GM23338 (cell line): Measurements from ENCODE around the gene CPE. TPM values are rescaled to one million over a fixed set of nuclear protein-coding genes. Genes with fewer than 3 reads are reported as not detected.

Experiments
- ATAC-seq: fragments of 200-7000 bp; cut with Tn5 transposase; 3 replicates; pipeline ENCODE4 v1.9.1; 2020
- DNase-seq: peaks from one replicate; pipeline ENCODE4 v3.0.0-alpha.2; 2015; ENCODE audit warnings: low spot score
- H2AFZ ChIP-seq: fragments of 200-600 bp; sonication (generic); 2 replicates; pipeline ENCODE4 v1.8.0; 2016; ENCODE audit warnings: antibody characterized with exemption, mild to moderate bottlenecking, moderate library complexity
- H3F3A ChIP-seq: fragments of 200-600 bp; sonication (generic); replicated peaks from 2 replicates; pipeline ENCODE4 v1.8.0; 2017; ENCODE audit warnings: antibody characterized with exemption, mixed run types, low read depth
- H3K27ac ChIP-seq: fragments of 200-600 bp; sonication (generic); 2 replicates; pipeline ENCODE4 v1.6.1; 2016; ENCODE audit warnings: low read depth
- H3K27me3 ChIP-seq: fragments of 200-600 bp; sonication (generic); 2 replicates; pipeline ENCODE4 v1.8.0; 2016; ENCODE audit warnings: mild to moderate bottlenecking, mixed run types, moderate library complexity; ENCODE audit not compliant: insufficient read depth
- H3K36me3 ChIP-seq: fragments of 200-600 bp; sonication (generic); 2 replicates; pipeline ENCODE4 v1.8.0; 2016; ENCODE audit warnings: mild to moderate bottlenecking; ENCODE audit not compliant: insufficient read depth
- H3K4me1 ChIP-seq: fragments of 200-600 bp; sonication (generic); 2 replicates; pipeline ENCODE4 v1.8.0; 2016; ENCODE audit warnings: mild to moderate bottlenecking, moderate library complexity; ENCODE audit not compliant: insufficient read depth
- H3K4me2 ChIP-seq: fragments of 200-600 bp; sonication (generic); 2 replicates; pipeline ENCODE4 v1.7.1; 2017; ENCODE audit warnings: mixed run types
- H3K4me3 ChIP-seq: fragments of 200-600 bp; sonication (generic); 2 replicates; pipeline ENCODE4 v1.6.1; 2016; ENCODE audit warnings: mixed run types
- H3K79me2 ChIP-seq: fragments of 200-600 bp; sonication (generic); replicated peaks from 2 replicates; pipeline ENCODE4 v1.8.0; 2017; ENCODE audit warnings: mild to moderate bottlenecking; ENCODE audit not compliant: insufficient read depth
- H3K9me2 ChIP-seq: fragments of 200-600 bp; sonication (generic); 2 replicates; pipeline ENCODE4 v1.8.0; 2017; ENCODE audit not compliant: insufficient read depth
- H4K20me1 ChIP-seq: fragments of 200-600 bp; sonication (generic); replicated peaks from 2 replicates; pipeline ENCODE4 v1.8.0; 2017; ENCODE audit warnings: mild to moderate bottlenecking; ENCODE audit not compliant: insufficient read depth
- H3K27ac Mint-ChIP-seq: 2 replicates; pipeline ENCODE4 v1.8.0; 2020; ENCODE audit warnings: inconsistent platforms, mild to moderate bottlenecking, moderate library complexity, mixed read lengths
- H3K27me3 Mint-ChIP-seq: 3 replicates; pipeline ENCODE4 v1.8.0; 2022; ENCODE audit warnings: low read depth, mild to moderate bottlenecking, moderate library complexity, mixed read lengths, inconsistent platforms; ENCODE audit not compliant: insufficient read depth, poor library complexity
- H3K36me3 Mint-ChIP-seq: 3 replicates; pipeline ENCODE4 v1.8.0; 2021; ENCODE audit warnings: low read depth, mild to moderate bottlenecking, inconsistent platforms, moderate library complexity, mixed read lengths
- H3K4me1 Mint-ChIP-seq: 3 replicates; pipeline ENCODE4 v1.8.0; 2020; ENCODE audit warnings: mild to moderate bottlenecking, inconsistent platforms, mixed read lengths
- H3K4me3 Mint-ChIP-seq: 3 replicates; pipeline ENCODE4 v1.8.0; 2021; ENCODE audit warnings: moderate library complexity, mild to moderate bottlenecking, inconsistent platforms, mixed read lengths
- H3K9me3 Mint-ChIP-seq: 3 replicates; pipeline ENCODE4 v1.8.0; 2020; ENCODE audit warnings: moderate library complexity, mild to moderate bottlenecking, inconsistent platforms, mixed read lengths
- CREB1 ChIP-seq: fragments of 250-450 bp; sonication (Bioruptor Pico); IDR thresholded peaks from 2 replicates; pipeline ENCODE4 v1.5.0; 2020; ENCODE audit warnings: low read depth, mild to moderate bottlenecking, moderate library complexity
- EZH2 ChIP-seq: fragments of 200-600 bp; sonication (generic); IDR thresholded peaks from one replicate; pipeline ENCODE4 v1.8.0; 2017; ENCODE audit warnings: antibody characterized with exemption, mild to moderate bottlenecking, low read depth; ENCODE audit not compliant: unreplicated experiment
- EZH2phosphoT487 ChIP-seq: fragments of 200-600 bp; sonication (generic); IDR thresholded peaks from one replicate; pipeline ENCODE4 v1.8.1; 2018; ENCODE audit warnings: antibody characterized with exemption; ENCODE audit not compliant: unreplicated experiment
- JUNB ChIP-seq: IDR thresholded peaks from one replicate; pipeline ENCODE4 v1.6.1; 2016; ENCODE audit warnings: antibody characterized with exemption; ENCODE audit not compliant: unreplicated experiment
- NANOG ChIP-seq: IDR thresholded peaks from 2 replicates; pipeline ENCODE4 v1.6.1; 2016; ENCODE audit warnings: antibody characterized with exemption, borderline replicate concordance
- POLR2AphosphoS5 ChIP-seq: IDR thresholded peaks from 2 replicates; pipeline ENCODE4 v1.6.1; 2016; ENCODE audit warnings: antibody characterized with exemption, low read depth
- STAT1 ChIP-seq: IDR thresholded peaks from one replicate; pipeline ENCODE4 v1.6.1; 2016; ENCODE audit warnings: antibody characterized with exemption; ENCODE audit not compliant: unreplicated experiment
- ZNF114 ChIP-seq: fragments of 250-450 bp; sonication (Bioruptor Pico); IDR thresholded peaks from 2 replicates; pipeline ENCODE4 v1.5.0; 2020; ENCODE audit warnings: mild to moderate bottlenecking, moderate library complexity
- ZNF331 ChIP-seq: fragments of 250-450 bp; sonication (Bioruptor Pico); IDR thresholded peaks from 2 replicates; pipeline ENCODE4 v1.5.0; 2020; ENCODE audit warnings: low read depth, mild to moderate bottlenecking, moderate library complexity
- ZNF462 ChIP-seq: fragments of 250-450 bp; sonication (Bioruptor Pico); IDR thresholded peaks from 2 replicates; pipeline ENCODE4 v1.5.0; 2020; ENCODE audit warnings: mild to moderate bottlenecking, moderate library complexity
- polyA plus RNA-seq: library from polyadenylated mRNA; unstranded; fragments of >200 nt; fragmentation: Nextera tagmentation; extraction: Ambion mirVana; gene quantifications from 2 replicates; pipeline ENCODE4 v1.2.1, GENCODE V29; 2016
- total RNA-seq: library from RNA; depleted of rRNA; stranded (reverse); fragments of >200 nt; shearing (Covaris generic); gene quantifications from 2 replicates; pipeline ENCODE4 v1.2.3, GENCODE V29; 2014
- TF ChIP-seq, protein P1 (sequence below): IDR thresholded peaks from one replicate; pipeline ENCODE4 v1.6.1; 2018; ENCODE audit warnings: antibody characterized with exemption; ENCODE audit not compliant: unreplicated experiment
- TF ChIP-seq, protein P2 (sequence below), 2 experiments: fragments of 200-600 bp in 1 of 2; sonication (generic) in 1 of 2; conservative IDR thresholded peaks; 2 replicates each; pipeline versions ENCODE4 v1.5.1 to v1.6.1; 2016 to 2017; ENCODE audit warnings: antibody characterized with exemption in 2 of 2, low read depth in 2 of 2, mild to moderate bottlenecking in 2 of 2, moderate library complexity in 1 of 2
- TF ChIP-seq, protein P3 (sequence below): IDR thresholded peaks from 2 replicates; pipeline ENCODE4 v1.6.1; 2016; ENCODE audit warnings: antibody characterized with exemption

CPE gene
- total and polyA plus RNA-seq, 2 experiments from 2014 or later, result 10.3 to 16.5 TPM

DNA sequence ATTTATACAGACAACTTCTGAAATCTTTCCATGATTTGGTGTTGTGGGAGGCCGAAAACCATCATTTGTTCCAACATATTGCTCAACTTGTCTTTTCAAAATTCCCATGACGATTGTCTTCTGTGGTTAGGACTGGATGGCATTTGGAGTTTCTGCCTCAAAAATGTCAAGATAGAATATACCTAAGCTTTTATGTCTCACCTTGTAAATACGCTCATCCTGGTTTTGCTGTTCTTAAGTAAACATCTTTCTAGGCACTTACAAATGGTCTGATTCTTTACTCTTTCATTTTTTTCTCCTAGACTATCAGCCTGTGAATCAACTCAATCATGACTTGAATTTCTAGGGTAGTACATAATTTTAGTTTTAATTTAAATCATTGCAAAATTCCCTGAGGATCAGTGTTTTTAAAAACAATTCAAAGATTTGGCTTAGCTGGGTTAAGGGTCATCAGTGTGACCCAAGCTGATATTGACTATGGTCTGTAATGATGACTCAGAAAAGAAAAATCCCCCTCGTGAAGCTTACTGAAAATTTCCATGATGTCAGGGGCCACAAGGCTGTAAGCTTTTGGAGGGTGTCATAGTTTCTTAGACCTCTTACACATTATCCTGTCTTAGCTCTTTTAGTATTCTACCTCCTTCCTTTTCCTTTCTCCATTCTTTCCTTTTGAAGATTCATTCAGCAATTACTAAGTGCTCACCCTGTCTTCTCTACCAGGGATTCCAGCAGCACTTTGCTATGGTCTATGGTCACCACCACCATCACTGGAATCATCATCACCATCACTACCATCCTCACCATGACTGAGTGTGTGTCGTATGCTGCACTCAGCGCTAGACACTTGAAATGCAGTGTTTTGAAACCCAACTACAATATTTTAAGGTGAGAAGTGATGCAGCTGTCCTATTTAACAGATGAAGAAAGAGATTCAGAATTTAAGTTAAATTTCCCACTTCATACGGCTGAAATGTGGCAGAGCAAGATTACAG, 124.4 kb downstream of the CPE start:
- no peak overlapping the region for H3K4me2 ChIP-seq
- no peaks in the 10 kb centered on the region for H3K4me1 ChIP-seq
- H2AFZ ChIP-seq, result no peak overlapping the region
- H3K79me2 ChIP-seq, result no peaks in the 10 kb centered on the region
- no peaks in the 10 kb centered on the region for H4K20me1 ChIP-seq
- no peaks in the 10 kb centered on the region; the same call in 1 of the 2 replicates for H3K9me2 ChIP-seq
- H3K4me3 ChIP-seq, result no peak overlapping the region
- Mint-ChIP-seq H3K27me3 (no peaks in the 10 kb centered on the region), H3K27ac (no peak overlapping the region), H3K36me3 (no peaks in the 10 kb centered on the region), H3K9me3 (no peaks in the 10 kb centered on the region; the same call in 2 of the 3 replicates), H3K4me3 (no peak overlapping the region), H3K4me1 (no peaks in the 10 kb centered on the region)
- TF ChIP-seq, protein P1, sequence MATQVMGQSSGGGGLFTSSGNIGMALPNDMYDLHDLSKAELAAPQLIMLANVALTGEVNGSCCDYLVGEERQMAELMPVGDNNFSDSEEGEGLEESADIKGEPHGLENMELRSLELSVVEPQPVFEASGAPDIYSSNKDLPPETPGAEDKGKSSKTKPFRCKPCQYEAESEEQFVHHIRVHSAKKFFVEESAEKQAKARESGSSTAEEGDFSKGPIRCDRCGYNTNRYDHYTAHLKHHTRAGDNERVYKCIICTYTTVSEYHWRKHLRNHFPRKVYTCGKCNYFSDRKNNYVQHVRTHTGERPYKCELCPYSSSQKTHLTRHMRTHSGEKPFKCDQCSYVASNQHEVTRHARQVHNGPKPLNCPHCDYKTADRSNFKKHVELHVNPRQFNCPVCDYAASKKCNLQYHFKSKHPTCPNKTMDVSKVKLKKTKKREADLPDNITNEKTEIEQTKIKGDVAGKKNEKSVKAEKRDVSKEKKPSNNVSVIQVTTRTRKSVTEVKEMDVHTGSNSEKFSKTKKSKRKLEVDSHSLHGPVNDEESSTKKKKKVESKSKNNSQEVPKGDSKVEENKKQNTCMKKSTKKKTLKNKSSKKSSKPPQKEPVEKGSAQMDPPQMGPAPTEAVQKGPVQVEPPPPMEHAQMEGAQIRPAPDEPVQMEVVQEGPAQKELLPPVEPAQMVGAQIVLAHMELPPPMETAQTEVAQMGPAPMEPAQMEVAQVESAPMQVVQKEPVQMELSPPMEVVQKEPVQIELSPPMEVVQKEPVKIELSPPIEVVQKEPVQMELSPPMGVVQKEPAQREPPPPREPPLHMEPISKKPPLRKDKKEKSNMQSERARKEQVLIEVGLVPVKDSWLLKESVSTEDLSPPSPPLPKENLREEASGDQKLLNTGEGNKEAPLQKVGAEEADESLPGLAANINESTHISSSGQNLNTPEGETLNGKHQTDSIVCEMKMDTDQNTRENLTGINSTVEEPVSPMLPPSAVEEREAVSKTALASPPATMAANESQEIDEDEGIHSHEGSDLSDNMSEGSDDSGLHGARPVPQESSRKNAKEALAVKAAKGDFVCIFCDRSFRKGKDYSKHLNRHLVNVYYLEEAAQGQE, result no peak
- no peak for TF ChIP-seq ZNF462 (CRISPR knock-in tag)
- no peak for TF ChIP-seq ZNF114 (CRISPR knock-in tag)
- no peak for TF ChIP-seq EZH2phosphoT487
- TF ChIP-seq, protein P2, sequence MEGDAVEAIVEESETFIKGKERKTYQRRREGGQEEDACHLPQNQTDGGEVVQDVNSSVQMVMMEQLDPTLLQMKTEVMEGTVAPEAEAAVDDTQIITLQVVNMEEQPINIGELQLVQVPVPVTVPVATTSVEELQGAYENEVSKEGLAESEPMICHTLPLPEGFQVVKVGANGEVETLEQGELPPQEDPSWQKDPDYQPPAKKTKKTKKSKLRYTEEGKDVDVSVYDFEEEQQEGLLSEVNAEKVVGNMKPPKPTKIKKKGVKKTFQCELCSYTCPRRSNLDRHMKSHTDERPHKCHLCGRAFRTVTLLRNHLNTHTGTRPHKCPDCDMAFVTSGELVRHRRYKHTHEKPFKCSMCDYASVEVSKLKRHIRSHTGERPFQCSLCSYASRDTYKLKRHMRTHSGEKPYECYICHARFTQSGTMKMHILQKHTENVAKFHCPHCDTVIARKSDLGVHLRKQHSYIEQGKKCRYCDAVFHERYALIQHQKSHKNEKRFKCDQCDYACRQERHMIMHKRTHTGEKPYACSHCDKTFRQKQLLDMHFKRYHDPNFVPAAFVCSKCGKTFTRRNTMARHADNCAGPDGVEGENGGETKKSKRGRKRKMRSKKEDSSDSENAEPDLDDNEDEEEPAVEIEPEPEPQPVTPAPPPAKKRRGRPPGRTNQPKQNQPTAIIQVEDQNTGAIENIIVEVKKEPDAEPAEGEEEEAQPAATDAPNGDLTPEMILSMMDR (conservative IDR thresholded peaks at IDR 0.05; ENCODE audit: low read depth in 2 of 2), result no peak
- TF ChIP-seq, protein P3, sequence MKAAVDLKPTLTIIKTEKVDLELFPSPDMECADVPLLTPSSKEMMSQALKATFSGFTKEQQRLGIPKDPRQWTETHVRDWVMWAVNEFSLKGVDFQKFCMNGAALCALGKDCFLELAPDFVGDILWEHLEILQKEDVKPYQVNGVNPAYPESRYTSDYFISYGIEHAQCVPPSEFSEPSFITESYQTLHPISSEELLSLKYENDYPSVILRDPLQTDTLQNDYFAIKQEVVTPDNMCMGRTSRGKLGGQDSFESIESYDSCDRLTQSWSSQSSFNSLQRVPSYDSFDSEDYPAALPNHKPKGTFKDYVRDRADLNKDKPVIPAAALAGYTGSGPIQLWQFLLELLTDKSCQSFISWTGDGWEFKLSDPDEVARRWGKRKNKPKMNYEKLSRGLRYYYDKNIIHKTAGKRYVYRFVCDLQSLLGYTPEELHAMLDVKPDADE, result no peak
- no peak for TF ChIP-seq CREB1 (CRISPR knock-in tag)
- TF ChIP-seq JUNB, result no peak
- TF ChIP-seq STAT1, result no peak
- TF ChIP-seq ZNF331 (CRISPR knock-in tag), result no peak
- no peak for TF ChIP-seq NANOG
- TF ChIP-seq POLR2AphosphoS5, result no peak
- no peak for TF ChIP-seq EZH2
- no peaks in the 10 kb centered on the region for H3K27me3 ChIP-seq
- H3K27ac ChIP-seq, result no peak overlapping the region
- no peaks in the 10 kb centered on the region for H3F3A ChIP-seq
- ATAC-seq, result no peak
- H3K36me3 ChIP-seq, result no peaks in the 10 kb centered on the region
- no peak for DNase-seq
